HG03520 (cell line): ENCODE data around the gene DUSP15.
"Not testable (repeated sequence)": the region's sequence is repeated elsewhere in the genome, so short reads cannot be mapped to it uniquely, and the experiment has no call there.

Experiments
- ATAC-seq: cut with Tn5 transposase; IDR thresholded peaks from one replicate; pipeline ENCODE4 v1.9.1; 2021; ENCODE audit warnings: mild to moderate bottlenecking, moderate library complexity; ENCODE audit not compliant: unreplicated experiment

Gene DUSP15

DNA sequence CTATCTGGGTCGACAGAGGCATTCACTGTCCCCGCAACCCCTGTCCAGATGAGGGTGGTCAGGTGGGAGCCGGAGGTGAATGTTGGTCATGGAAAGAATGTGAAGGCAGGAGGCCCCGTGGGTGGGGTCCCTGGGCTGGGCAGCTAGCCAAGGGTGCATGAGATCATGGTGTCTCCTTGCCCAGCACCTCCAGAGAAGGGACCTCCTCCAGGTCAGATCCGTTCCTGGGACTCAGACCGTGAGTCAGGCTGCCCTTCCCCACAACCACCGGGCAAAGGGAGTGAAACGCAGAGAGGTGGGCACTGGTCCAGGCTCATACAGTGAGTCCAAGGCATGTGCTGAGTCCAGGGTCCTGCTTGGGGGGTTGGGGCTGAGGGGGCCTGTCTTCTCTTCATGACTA, 28.4 kb downstream of the DUSP15 start:
- ATAC-seq, result no peak

DNA sequence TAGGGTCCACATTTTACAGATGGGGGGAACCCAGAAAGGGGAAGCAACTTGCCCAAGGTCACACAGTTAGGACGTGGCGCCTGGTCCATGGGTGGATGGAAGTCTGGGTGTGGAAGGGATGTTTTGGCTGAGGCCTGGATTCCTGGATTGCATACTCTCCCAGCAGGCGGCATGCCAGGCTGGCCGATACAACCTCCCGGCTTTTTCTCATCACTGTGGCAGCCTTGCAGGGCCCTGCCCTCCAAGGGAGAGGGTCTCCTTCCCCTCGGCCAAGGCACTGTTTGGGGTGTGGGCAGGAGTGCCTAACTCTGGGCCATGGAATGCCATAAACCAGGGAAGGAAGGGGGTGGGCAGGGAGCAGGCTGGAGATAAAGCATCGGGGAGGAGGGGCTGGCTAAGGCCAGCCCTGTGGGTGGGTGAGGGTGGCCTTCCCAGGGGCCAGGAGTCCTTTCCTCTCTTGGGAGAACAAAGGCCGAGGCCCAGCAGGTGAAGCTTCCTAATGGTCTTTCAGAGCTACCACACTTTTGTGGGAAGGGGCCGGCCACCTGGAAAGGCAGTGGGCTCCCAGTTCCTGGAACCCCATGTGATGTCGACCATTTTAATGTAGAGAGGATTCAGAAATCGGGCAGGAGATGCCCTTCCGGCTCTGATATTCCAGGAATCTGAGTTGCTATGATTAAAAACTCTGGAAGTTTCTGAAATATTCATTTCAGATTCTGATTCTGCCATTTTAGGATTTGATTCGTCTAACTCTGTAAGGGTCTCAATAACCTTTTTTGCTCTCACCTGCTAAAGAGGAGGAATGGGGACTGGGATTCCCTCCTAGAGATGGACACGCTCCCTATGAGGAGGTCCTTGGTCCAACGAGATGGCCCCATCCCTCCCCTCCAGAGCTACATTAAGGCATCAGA, 29.2 kb downstream of the DUSP15 start:
- ATAC-seq, result no peak

GRCh38 chr20:31839782-31840487, 30.4 kb downstream of the DUSP15 start:
- no peak for ATAC-seq

DNA sequence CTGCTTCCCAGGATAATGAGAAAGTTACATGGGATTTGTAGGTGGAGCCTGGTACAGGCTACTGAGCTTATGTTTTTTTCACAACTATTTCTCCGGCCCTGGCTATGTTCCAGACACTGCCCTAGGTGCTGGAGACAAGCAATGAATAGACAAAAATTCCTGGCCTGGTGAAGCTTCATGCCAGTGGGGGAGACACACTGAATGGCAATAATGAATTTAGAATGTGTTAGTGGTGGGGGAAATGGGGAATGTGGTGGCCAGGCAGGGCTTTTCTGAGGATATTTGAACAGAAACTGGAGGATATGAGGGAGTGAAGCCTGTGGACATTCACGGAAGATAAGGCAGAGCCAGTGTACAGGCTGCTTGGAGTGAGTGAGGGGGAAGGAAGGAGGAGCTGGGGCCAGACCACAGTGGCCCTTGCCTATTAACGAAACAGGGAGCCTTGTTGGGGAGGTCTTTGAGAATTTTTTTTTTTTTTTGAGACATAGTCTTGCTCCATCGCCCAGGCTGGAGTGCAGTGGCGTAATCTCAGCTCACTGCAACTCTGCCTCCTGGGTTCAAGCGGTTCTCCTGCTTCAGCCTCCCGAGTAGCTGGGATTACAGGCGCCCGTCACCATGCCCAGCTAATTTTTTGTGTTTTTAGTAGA, 31.6 kb downstream of the DUSP15 start:
- no peak for ATAC-seq

DNA sequence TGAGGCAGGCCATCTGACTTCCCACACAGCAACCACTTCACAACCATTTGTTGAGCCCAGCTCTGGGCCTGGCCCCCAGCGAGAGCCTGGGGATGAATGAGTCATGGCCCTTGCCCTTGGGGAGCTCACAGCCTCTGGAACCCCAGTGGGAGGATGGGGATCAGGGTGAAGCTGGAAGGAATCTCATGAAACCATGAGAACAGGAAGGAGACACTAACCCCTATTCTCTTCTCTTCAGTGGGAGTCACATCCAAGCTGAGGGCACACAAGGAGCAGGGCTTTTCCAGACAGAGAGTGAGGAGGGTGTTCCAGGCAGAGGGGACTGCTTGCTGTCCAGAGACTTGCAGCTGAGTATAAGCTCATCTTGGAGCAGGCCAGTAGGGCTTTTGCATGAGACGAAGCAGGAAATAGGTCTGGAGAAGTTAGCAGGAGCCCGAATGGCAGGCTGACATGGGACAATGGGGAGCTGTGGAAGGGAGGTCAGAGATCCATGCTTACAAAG, 32.4 kb downstream of the DUSP15 start:
- ATAC-seq, result no peak

DNA sequence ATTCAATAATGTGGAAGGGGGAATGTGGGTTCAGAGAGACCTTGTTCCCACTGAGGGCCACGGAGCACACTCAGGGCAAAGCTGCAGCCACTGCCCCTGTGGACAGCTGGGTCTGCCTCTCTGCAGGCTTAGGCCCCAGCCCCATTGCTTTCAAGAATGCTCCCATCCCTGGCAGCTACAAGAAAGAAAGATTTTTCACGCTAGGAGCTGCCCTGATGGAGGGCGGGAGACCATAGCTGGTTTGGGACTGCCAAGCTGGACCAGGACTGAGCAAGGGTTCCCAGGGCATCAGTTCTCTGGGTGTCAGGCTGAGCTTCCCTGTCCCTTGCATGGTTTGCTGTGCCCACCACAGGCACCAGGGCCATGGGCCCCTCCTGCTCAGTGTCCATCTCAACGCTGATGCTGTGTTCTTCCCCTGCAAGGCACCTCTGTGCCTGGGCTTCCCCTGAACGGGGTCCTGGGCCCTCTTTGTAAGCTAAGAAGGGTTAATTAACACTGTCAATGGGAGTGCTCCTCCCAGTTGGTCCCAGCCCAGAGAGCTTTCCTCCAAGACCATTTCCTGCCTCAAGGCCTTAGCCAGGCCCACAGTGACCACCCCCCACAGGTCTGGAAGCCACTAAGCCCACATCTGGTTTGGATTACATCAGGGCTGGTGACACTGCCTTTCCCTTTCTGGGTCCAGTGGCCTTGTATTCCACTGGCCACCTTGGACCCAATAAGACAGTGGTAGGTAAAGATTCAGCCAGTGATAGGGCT, 33.3 kb downstream of the DUSP15 start:
- no peak for ATAC-seq

- peak; percentile 65 for ATAC-seq
Observed at GRCh38 chr20:31835977-31836852, 34.1 kb downstream of the DUSP15 start.

DNA sequence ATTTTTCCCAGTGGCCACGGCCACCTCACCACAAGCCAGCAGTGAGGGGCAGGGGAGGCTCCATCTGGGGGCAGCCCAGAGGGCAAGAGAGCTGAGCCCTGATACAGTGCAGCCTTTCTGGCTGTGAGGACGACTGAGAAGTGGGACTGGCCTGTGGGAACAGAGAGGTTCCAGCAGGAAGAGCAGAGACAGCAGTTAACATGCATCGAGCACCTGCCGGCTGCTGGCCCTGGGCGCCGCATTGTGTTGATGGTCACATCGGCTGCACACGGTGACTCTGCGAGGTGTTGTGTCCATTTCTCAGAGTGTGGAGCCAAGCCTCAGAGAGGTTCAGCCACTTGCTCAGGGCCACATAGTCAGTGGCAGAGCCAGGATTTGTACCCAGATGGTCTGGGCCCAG, 34.8 kb downstream of the DUSP15 start:
- ATAC-seq, result no peak

- ATAC-seq, result no peak
Observed at GRCh38 chr20:31833931-31834521, 36.3 kb downstream of the DUSP15 start.

GRCh38 chr20:31833130-31833930, 37.0 kb downstream of the DUSP15 start:
- no peak for ATAC-seq

GRCh38 chr20:31831771-31832306, 38.5 kb downstream of the DUSP15 start:
- no peak for ATAC-seq

GRCh38 chr20:31831211-31831610, 39.1 kb downstream of the DUSP15 start:
- no peak for ATAC-seq

DNA sequence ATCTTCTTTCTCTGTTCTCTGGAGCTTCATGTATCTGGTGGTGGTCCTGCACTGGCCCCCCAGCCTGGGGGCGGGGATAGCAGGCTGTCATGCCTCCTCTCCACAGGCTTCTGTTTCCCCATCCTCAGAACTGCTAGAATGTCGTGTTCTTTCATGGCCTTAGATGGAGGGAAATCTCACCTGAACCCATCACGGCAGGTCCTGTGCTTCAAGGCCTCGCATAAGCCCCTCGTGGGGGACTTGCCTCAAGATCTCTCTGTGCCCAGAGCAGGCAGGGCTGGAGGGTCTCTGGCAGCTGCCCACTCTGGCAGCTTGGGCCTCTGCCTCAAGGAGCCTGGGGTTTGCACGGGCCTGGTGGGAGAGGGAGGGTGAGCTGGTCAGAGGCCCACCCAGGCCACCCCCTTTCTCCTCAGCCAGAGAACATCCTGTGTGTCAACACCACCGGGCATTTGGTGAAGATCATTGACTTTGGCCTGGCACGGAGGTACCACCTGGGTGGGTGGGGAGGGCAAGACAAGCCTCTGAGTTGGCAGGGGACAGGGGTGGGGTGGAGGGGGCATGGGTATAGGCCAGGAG, 39.8 kb downstream of the DUSP15 start:
- no peak for ATAC-seq

DNA sequence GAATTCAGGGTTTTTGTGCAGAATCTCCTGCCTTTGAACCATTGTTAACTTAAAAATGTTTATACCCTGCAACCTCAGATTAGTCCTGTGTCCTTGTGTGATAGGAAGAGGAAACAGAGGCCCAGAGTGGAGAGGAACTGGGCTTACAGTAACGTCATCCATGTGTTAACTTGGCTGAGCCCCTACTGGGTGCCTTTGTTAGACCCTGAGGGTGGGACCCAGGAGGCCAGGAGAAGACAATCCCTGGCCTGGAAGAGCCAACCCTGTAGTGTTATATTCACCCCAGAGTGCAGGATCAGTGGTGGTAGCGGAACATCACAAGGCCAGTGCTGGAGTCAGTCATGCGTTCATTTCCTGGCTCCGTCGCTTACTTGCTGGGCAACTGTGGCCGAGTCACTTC, 40.6 kb downstream of the DUSP15 start:
- no peak for ATAC-seq

DNA sequence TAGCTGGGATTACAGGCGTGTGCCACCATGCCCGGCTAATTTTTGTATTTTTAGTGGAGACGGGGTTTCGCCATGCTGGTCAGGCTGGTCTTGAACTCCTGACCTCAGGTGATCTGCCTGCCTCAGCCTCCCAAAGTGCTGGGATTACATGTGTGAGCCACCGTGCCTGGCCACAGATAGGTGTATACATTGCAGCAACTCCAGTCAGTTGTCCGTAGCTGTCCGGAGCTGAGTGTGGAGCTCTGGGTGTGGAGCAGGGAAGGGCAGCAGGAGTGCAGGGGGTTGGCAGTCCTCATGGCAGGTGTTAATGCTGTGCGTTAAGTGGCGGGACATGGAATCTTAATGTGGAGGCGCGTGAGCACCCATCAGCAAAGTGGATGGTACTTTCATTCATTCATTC, 42.3 kb downstream of the DUSP15 start:
- not testable (repeated sequence) for ATAC-seq

DNA sequence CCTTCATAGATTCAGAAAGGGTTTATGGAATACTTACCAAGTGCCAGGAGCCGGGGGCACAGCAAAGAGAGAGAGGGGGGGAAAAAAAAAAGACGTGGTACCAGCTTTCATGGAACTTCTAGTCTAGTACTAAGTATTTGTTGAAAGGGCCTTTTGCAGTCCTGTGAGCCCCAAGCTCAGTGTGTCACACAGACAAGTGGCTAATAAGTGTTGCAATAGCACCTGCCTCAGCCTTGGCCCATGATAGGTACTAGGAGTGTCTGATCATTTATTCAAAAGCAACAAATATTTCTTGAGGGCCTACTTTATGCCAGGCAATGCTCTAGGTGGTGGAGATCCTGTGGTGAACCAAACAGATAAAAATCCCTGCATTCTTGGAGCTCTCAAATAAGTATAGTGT, 43.3 kb downstream of the DUSP15 start:
- no peak for ATAC-seq

DNA sequence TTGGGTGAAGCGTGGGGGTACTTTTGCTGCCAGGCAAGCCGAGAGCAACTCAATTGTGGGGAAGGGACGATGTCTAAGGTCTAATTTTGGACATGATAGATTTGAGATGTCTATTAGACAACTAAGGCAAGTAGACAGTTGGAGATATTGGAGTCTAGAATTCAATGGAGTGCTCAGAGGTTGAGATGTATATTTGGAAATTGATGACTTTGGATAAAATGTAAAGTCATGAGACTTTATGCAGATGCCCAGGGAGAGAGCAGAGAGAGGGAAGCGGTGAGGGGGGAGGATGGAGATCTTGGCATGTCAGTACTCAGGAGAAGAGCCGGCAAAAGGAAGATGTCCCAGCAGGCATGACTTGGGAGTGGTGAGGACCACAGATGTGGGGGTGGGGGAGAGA, 44.3 kb downstream of the DUSP15 start:
- ATAC-seq, result no peak
